Dedifferentiated amniotic fluid mesenchymal stem cell (primary cell): ENCODE measurements around the gene STK32C.
"Not testable (repeated sequence)": the region's sequence is repeated elsewhere in the genome, so short reads cannot be mapped to it uniquely, and the experiment has no call there.

ENCODE experiments used
- DNase-seq: peaks from one replicate; pipeline ENCODE4 v3.0.0-alpha.2; 2016; ENCODE audit errors: extremely low spot score

The STK32C gene

GRCh38 chr10:132230557-132231210 lies 77.1 kb downstream of the STK32C start:
- no peak for DNase-seq

GRCh38 chr10:132229834-132230556 lies 77.8 kb downstream of the STK32C start:
- no peak for DNase-seq

- DNase-seq = no peak
Observed at GRCh38 chr10:132229096-132229495, 78.7 kb downstream of the STK32C start.

- no peak for DNase-seq
Observed at GRCh38 chr10:132228616-132229015, 79.1 kb downstream of the STK32C start.

GRCh38 chr10:132227851-132228390 lies 79.8 kb downstream of the STK32C start:
- no peak for DNase-seq

- no peak for DNase-seq
Observed at GRCh38 chr10:132226586-132227405, 81.0 kb downstream of the STK32C start.

GRCh38 chr10:132225849-132226205 lies 81.9 kb downstream of the STK32C start:
- no peak for DNase-seq

GRCh38 chr10:132225073-132225848 lies 82.5 kb downstream of the STK32C start:
- no peak for DNase-seq

- no peak for DNase-seq
Observed at GRCh38 chr10:132224343-132225072, 83.2 kb downstream of the STK32C start.

- no peak for DNase-seq
Observed at GRCh38 chr10:132223611-132224342, 84.0 kb downstream of the STK32C start.

GRCh38 chr10:132223156-132223590 lies 84.6 kb downstream of the STK32C start:
- peak; percentile 75 for DNase-seq

- no peak for DNase-seq
Observed at GRCh38 chr10:132222726-132223125, 85.0 kb downstream of the STK32C start.

- not testable (repeated sequence) for DNase-seq
Observed at GRCh38 chr10:132220996-132221395, 86.8 kb downstream of the STK32C start.

- no peak for DNase-seq
Observed at GRCh38 chr10:132220061-132220460, 87.7 kb downstream of the STK32C start.

- DNase-seq = no peak
Observed at GRCh38 chr10:132219486-132219885, 88.3 kb downstream of the STK32C start.

- DNase-seq = not testable (repeated sequence)
Observed at GRCh38 chr10:132216441-132216840, 91.3 kb downstream of the STK32C start.

- DNase-seq = no peak
Observed at GRCh38 chr10:132213917-132214316, 93.8 kb downstream of the STK32C start.

GRCh38 chr10:132212816-132213215 lies 94.9 kb downstream of the STK32C start:
- no peak for DNase-seq

- no peak for DNase-seq
Observed at GRCh38 chr10:132211246-132211645, 96.5 kb downstream of the STK32C start.

- no peak for DNase-seq
Observed at GRCh38 chr10:132210766-132211165, 97.0 kb downstream of the STK32C start.
